ENCODE measurements around the gene MRPL3.

DNA sequence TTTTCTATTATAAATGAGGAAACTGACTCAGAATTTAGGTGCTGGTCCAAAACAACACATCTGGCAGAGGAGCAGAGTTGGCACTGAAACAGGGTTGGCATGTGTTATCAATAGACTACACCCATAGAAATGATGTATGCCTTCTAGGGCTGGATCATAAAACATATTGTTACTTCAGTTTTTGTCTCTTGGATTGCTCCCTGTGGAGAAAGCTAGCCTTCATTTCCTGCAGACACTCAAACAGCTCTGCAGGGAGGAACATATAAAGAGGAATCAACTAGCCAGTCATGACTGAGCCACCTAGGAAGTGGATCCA lies 507 bp upstream of the MRPL3 start:
- TF ChIP-seq, protein P1, sequence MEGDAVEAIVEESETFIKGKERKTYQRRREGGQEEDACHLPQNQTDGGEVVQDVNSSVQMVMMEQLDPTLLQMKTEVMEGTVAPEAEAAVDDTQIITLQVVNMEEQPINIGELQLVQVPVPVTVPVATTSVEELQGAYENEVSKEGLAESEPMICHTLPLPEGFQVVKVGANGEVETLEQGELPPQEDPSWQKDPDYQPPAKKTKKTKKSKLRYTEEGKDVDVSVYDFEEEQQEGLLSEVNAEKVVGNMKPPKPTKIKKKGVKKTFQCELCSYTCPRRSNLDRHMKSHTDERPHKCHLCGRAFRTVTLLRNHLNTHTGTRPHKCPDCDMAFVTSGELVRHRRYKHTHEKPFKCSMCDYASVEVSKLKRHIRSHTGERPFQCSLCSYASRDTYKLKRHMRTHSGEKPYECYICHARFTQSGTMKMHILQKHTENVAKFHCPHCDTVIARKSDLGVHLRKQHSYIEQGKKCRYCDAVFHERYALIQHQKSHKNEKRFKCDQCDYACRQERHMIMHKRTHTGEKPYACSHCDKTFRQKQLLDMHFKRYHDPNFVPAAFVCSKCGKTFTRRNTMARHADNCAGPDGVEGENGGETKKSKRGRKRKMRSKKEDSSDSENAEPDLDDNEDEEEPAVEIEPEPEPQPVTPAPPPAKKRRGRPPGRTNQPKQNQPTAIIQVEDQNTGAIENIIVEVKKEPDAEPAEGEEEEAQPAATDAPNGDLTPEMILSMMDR (IDR thresholded peaks at IDR 0.05), result no peak
- TF ChIP-seq POLR2A (IDR thresholded peaks at IDR 0.05), result no peak

Data from ovary (tissue), 3 donors.